SK-N-MC (cell line): ENCODE data around the gene WFDC1.

Source experiments
- EZH2 ChIP-seq: fragments of 200-600 bp; sonication (generic); IDR thresholded peaks from one replicate; pipeline ENCODE4 v1.6.1; 2017; ENCODE audit warnings: antibody characterized with exemption
- FOXP2 ChIP-seq: optimal IDR thresholded peaks from 2 replicates; pipeline ENCODE3; 2011; ENCODE audit warnings: mild to moderate bottlenecking, moderate library complexity; ENCODE audit not compliant: insufficient read depth; ENCODE audit errors: extremely low read length, control extremely low read depth

- TF ChIP-seq EZH2 (no peak), FOXP2 (no peak)
Observed at GRCh38 chr16:84306564-84306963, 11.9 kb downstream of the WFDC1 start.
